ENCODE measurements around the gene DPP4. TPM values are rescaled to one million over a fixed set of nuclear protein-coding genes. Genes with fewer than 3 reads are reported as not detected.

The DPP4 gene
- polyA plus RNA-seq, 1 experiment: 10.3 TPM

- H3K27me3 ChIP-seq (ENCODE audit: control insufficient read depth, insufficient read depth, low read length): no peaks in the 10 kb centered on the region
- TF ChIP-seq, protein P1, sequence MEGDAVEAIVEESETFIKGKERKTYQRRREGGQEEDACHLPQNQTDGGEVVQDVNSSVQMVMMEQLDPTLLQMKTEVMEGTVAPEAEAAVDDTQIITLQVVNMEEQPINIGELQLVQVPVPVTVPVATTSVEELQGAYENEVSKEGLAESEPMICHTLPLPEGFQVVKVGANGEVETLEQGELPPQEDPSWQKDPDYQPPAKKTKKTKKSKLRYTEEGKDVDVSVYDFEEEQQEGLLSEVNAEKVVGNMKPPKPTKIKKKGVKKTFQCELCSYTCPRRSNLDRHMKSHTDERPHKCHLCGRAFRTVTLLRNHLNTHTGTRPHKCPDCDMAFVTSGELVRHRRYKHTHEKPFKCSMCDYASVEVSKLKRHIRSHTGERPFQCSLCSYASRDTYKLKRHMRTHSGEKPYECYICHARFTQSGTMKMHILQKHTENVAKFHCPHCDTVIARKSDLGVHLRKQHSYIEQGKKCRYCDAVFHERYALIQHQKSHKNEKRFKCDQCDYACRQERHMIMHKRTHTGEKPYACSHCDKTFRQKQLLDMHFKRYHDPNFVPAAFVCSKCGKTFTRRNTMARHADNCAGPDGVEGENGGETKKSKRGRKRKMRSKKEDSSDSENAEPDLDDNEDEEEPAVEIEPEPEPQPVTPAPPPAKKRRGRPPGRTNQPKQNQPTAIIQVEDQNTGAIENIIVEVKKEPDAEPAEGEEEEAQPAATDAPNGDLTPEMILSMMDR (IDR thresholded peaks at IDR 0.05; ENCODE audit: insufficient read depth, low read depth, low read length): no peak
- CTCF ChIA-PET: interaction anchor here (0.6 to 1.8 kb wide), 4 partner anchors 8 to 46 kb away, joined by 3 to 6 read pairs (median 4); no protein-coding TSS in a partner anchor
- no peak overlapping the region for H3K4me3 ChIP-seq (ENCODE audit: low read depth, low read length)
- no peaks in the 10 kb centered on the region for H3K36me3 ChIP-seq (ENCODE audit: control insufficient read depth, insufficient read depth, low read length)
- POLR2A ChIA-PET: no interaction called here
- no peak for DNase-seq (ENCODE audit: low read depth)
These were observed 1.1 kb upstream of the DPP4 start for GRCh38 chr2:162074928-162075688.

DNA sequence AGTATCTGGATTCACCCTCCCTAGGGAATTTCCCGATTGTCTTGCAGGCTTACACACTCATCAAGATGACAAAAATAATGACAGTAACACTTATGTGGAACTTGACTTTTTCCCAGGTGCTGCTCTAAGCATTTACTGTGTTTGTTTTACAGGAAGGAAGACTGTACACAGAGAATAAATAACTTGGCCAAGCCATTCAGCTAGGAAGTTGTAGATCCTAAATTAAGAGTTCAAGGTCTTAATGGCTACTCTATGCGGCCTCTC is 549 bp upstream of the DPP4 start:
- H3K4me3 ChIP-seq (ENCODE audit: low read depth, low read length): no peak overlapping the region
- POLR2A ChIA-PET: no interaction called here
- no peak for DNase-seq (ENCODE audit: low read depth)
- H3K27me3 ChIP-seq (ENCODE audit: control insufficient read depth, insufficient read depth, low read length): no peaks in the 10 kb centered on the region
- CTCF ChIA-PET: interaction anchor here (0.9 to 1.2 kb wide), 2 partner anchors 9 to 20 kb away, joined by 3 to 6 read pairs; no protein-coding TSS in a partner anchor
- TF ChIP-seq, protein P1 (IDR thresholded peaks at IDR 0.05; ENCODE audit: insufficient read depth, low read depth, low read length): no peak
- no peaks in the 10 kb centered on the region for H3K36me3 ChIP-seq (ENCODE audit: control insufficient read depth, insufficient read depth, low read length)

DNA sequence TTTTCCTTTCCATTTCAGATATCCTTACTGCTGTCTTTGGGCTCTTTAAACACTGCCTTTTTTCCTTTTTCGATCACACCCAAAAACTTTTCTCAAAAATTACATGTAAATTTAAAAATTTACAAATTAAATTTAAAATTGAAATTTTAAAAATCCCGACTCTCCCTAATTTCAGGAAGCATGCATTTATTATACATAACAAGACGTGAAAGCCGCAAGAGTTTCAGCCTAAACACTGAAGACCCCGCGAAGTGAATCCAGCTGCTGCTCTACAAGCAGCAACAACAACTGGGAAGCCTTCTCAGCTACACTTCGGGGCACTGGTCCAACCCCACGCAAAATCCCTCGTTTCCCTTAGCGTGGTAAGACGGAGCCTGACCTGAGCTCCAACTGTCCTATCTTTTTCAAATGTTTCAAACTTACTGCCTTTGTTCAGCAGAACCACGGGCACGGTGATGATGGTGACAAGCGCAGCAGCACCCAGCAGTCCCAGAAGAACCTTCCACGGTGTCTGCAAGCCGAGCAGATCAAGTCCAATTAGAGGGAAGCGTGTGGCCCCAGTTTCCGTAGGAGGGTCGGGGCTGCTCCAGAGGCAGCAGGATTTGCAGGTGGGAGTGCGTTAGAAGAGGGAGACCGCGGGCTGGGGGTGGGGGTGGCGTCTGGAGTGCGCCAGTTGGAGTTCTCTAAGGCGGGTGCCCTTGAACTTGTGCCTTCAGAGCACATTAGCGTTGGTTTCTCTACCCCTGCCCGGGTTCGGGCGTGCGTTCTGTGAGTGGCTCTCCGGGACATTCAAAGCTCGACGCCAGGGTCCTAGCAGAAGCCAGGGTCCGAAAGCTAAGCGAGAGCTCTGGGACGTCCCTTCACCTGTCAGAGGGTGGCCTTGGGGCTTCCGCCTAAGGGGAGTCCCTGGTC is 783 bp downstream of the DPP4 start:
- no peaks in the 10 kb centered on the region for H3K27me3 ChIP-seq (ENCODE audit: control insufficient read depth, insufficient read depth, low read length)
- ChIA-PET CTCF (interaction anchor here (0.9 to 1.2 kb wide), 4 partner anchors 10 to 45 kb away, joined by 3 to 6 read pairs (median 4); no protein-coding TSS in a partner anchor), POLR2A (interaction anchor here (1.2 kb wide), 1 partner anchor 12 kb away, joined by 4 read pairs; no protein-coding TSS in a partner anchor)
- H3K4me3 ChIP-seq (ENCODE audit: low read depth, low read length): peak overlapping the region; percentile 59
- DNase-seq (ENCODE audit: low read depth): no peak
- TF ChIP-seq, protein P1 (IDR thresholded peaks at IDR 0.05; ENCODE audit: insufficient read depth, low read depth, low read length): no peak
- H3K36me3 ChIP-seq (ENCODE audit: control insufficient read depth, insufficient read depth, low read length): no peaks in the 10 kb centered on the region

DNA sequence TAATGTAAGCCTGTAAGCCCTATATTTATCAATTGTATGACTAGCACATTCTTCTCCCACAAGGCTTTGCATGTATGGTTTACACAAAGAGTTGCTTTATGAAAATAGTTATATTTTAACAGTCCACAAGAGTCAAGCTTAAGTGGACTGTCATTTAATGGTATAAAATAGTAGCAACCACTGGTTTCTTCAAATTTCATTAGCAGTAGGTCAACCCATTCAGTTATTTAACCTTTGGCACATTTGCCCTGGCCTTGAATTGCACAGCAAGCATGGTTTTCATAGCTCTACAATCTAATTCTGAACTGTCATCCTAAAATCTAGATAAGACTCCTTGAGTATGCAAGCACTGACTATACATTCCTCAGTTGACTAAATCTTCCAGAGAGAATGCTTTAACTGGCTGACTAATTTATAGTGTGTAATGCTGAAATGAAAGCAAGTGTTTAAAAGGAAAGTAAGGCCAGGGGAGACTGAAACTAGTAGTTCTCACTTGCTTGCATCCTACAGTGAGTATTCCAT is 1.8 kb downstream of the DPP4 start:
- no peaks in the 10 kb centered on the region for H3K27me3 ChIP-seq (ENCODE audit: control insufficient read depth, insufficient read depth, low read length)
- TF ChIP-seq, protein P1 (IDR thresholded peaks at IDR 0.05; ENCODE audit: insufficient read depth, low read depth, low read length): no peak
- no peaks in the 10 kb centered on the region for H3K36me3 ChIP-seq (ENCODE audit: control insufficient read depth, insufficient read depth, low read length)
- no peak overlapping the region for H3K4me3 ChIP-seq (ENCODE audit: low read depth, low read length)
- peak; percentile 38 for DNase-seq (ENCODE audit: low read depth)
- POLR2A ChIA-PET: interaction anchor here (0.5 to 1.2 kb wide), 3 partner anchors 13 to 692 kb away, joined by 3 to 4 read pairs (median 4); no protein-coding TSS in a partner anchor
- CTCF ChIA-PET: interaction anchor here (0.6 to 1.0 kb wide), 2 partner anchors 35 to 76 kb away, joined by 3 read pairs; no protein-coding TSS in a partner anchor

- ChIA-PET CTCF (interaction anchor here (0.6 kb wide), 2 partner anchors 14 to 41 kb away, joined by 3 to 4 read pairs; no protein-coding TSS in a partner anchor), POLR2A (no interaction called here)
- DNase-seq (ENCODE audit: low read depth): no peak
- TF ChIP-seq, protein P1 (IDR thresholded peaks at IDR 0.05; ENCODE audit: insufficient read depth, low read depth, low read length): no peak
- no peak overlapping the region for H3K4me3 ChIP-seq (ENCODE audit: low read depth, low read length)
- H3K36me3 ChIP-seq (ENCODE audit: control insufficient read depth, insufficient read depth, low read length): no peaks in the 10 kb centered on the region
- no peaks in the 10 kb centered on the region for H3K27me3 ChIP-seq (ENCODE audit: control insufficient read depth, insufficient read depth, low read length)
These were observed 3.0 kb downstream of the DPP4 start for GRCh38 chr2:162071001-162071400.
